Heart left ventricle (tissue), 16 donors: ENCODE data around the gene GPR152. TPM values are rescaled to one million over a fixed set of nuclear protein-coding genes. Genes with fewer than 3 reads are reported as not detected.

ENCODE experiments used
- ATAC-seq, 4 donors: fragments of 200-7000 bp; cut with Tn5 transposase; one replicate each; pipeline ENCODE4 v1.9.1; 2020 to 2022; ENCODE audit warnings: moderate library complexity in 4 of 4, mild to moderate bottlenecking in 3 of 4, moderate number of reproducible peaks in 1 of 4
- DNase-seq, 5 donors: peaks; one replicate each; pipeline ENCODE4 v3.0.0-alpha.2; 2020
- H3K27ac ChIP-seq, 12 donors: fragments of 200-600 bp; sonication (generic) in 4 of 12; one replicate each; pipeline versions ENCODE4 v1.5.0 to v1.8.0; 2016 to 2022; ENCODE audit warnings: mild to moderate bottlenecking in 2 of 12
- H3K27me3 ChIP-seq, 9 donors: fragments of 200-600 bp; sonication (generic) in 2 of 9; one replicate each; pipeline versions ENCODE4 v1.5.1 to v1.8.0; 2016 to 2022; ENCODE audit warnings: mild to moderate bottlenecking in 3 of 9
- H3K36me3 ChIP-seq, 9 donors: fragments of 200-600 bp; sonication (generic) in 2 of 9; one replicate each; pipeline versions ENCODE4 v1.5.0 to v1.8.0; 2018 to 2022; ENCODE audit warnings: mild to moderate bottlenecking in 2 of 9
- H3K4me1 ChIP-seq, 12 donors: fragments of 200-600 bp; sonication (generic) in 4 of 12; one replicate each; pipeline versions ENCODE4 v1.5.0 to v1.8.0; 2016 to 2022; ENCODE audit warnings: mild to moderate bottlenecking in 3 of 12
- H3K4me3 ChIP-seq, 12 donors: fragments of 200-600 bp; sonication (generic) in 4 of 12; one replicate each; pipeline versions ENCODE4 v1.5.0 to v1.8.0; 2017 to 2022; ENCODE audit warnings: mild to moderate bottlenecking in 9 of 12, moderate library complexity in 4 of 12
- H3K9me3 ChIP-seq, 12 donors: fragments of 200-600 bp; sonication (generic) in 4 of 12; one replicate each; pipeline versions ENCODE4 v1.5.0 to v1.8.0; 2016 to 2022; ENCODE audit warnings: mild to moderate bottlenecking in 1 of 12
- POLR2A ChIP-seq, 2 donors: fragments of 450-650 bp; IDR thresholded peaks; one replicate each; pipeline ENCODE4 v1.6.1; 2017; ENCODE audit warnings: antibody characterized with exemption in 2 of 2, mild to moderate bottlenecking in 2 of 2, moderate library complexity in 2 of 2
- WGBS, 4 donors: extraction: QIAGEN DNeasy Blood & Tissue Kit in 2 of 4; methylation state at CpG; one replicate each; pipeline versions ENCODE4 v1.1.5 to v1.1.7; 2013 to 2018; 5-methylcytosine and 5-hydroxymethylcytosine counted together
- intact Hi-C, 10 donors: fragments of 100-400 bp; cut with DNase I; formaldehyde crosslinking; loops; one replicate each; pipeline versions ENCODE4 v1.11.1 to v1.14.2; 2022
- polyA plus RNA-seq, 2 donors: library from polyadenylated mRNA; stranded (reverse); fragments of 200-250 nt; gene quantifications; one replicate each; pipeline ENCODE4 v1.2.3, GENCODE V29; 2013
- total RNA-seq, 9 donors: library from RNA; depleted of rRNA in 2 of 9; stranded (reverse); fragments of >200 nt in 2 of 9; fragmentation: NEBNext Ultra II Directional in 3 of 9; extraction: Animal tissue kit (Norgen Biotek cat#: 25700) in 3 of 9; gene quantifications; one replicate each; pipeline versions ENCODE4 v1.1.0 to v1.2.4, GENCODE V29; 2016 to 2023
- TF ChIP-seq, protein P1 (sequence below), 12 donors: fragments of 200-600 bp; sonication (generic) in 4 of 12; IDR thresholded peaks; one replicate each; pipeline versions ENCODE4 v1.5.0 to v1.8.0; 2018 to 2022; ENCODE audit warnings: antibody characterized with exemption in 12 of 12, mild to moderate bottlenecking in 5 of 12
- donor health status: ischemic (EF 13 %, LVEDD 7.1; RV severe dilation, severe dysfunction).
- donor health status: healthy with polysubstance abuse.
- donor health status: DM: no; HTN: yes; CAD: no.
- donor health status: DM: no; HTN: no; CAD: no.
- donor health status: ischemic (EF 25% LVEDD 6.9; RV normal size, moderate dysfunction).
- donor health status: ischemic (EF 25% LVEDD 5.7; RV mildly dilated, moderate dysfunction).
- donor health status: healthy.
- donor health status: DM: yes; HTN: yes; CAD: no.
- donor health status: ischemic (EF 35%, LVEDD 5.7; RV mildly dilated, moderate dysfunction).
- donor health status: nonischemic (EF 11% LVEDD 7.7; RV severe dilation, severe dysfunction).
- donor health status: DM: yes; HTN: yes; CAD: no.
- donor health status: PGD.
- donor health status: ischemic (EF 29% LVEDD 5.4; RV normal size, mild dysfunction).
- donor health status: nonischemic (EF 23%, LVEDD 6.1; RV moderate dilation, normal function).

GPR152 gene
- total and polyA plus RNA-seq, 11 donors, result not detected

DNA sequence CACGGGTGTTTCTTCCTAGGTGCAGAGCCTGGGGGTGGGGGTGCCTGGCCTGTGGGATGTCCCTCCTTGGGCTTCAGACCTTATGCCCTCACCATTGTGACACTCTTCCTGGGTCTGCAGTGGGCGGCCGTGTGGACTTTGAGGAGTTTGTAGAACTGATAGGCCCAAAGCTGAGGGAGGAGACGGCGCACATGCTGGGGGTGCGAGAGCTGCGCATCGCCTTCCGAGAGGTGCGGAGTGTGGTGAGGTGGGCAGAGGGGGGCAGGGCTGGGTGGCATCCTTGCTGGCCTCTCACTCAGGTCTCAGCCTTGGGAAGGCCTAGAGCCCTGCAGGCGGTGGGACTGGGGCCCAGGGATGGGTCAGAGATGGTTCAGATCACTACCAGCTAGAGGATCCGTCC lies 4.9 kb upstream of the GPR152 start:
- DNase-seq (no peak), ATAC-seq (no peak)
- no peaks in the 10 kb centered on the region for H3K36me3 ChIP-seq
- no peaks in the 10 kb centered on the region for H3K27me3 ChIP-seq
- WGBS, 4 donors, result 91 to 95% (median 93%) methylated on average over 11 to 12 of the region's 12 CpGs
- no peak for TF ChIP-seq POLR2A (IDR thresholded peaks at IDR 0.05)
- TF ChIP-seq, protein P1, sequence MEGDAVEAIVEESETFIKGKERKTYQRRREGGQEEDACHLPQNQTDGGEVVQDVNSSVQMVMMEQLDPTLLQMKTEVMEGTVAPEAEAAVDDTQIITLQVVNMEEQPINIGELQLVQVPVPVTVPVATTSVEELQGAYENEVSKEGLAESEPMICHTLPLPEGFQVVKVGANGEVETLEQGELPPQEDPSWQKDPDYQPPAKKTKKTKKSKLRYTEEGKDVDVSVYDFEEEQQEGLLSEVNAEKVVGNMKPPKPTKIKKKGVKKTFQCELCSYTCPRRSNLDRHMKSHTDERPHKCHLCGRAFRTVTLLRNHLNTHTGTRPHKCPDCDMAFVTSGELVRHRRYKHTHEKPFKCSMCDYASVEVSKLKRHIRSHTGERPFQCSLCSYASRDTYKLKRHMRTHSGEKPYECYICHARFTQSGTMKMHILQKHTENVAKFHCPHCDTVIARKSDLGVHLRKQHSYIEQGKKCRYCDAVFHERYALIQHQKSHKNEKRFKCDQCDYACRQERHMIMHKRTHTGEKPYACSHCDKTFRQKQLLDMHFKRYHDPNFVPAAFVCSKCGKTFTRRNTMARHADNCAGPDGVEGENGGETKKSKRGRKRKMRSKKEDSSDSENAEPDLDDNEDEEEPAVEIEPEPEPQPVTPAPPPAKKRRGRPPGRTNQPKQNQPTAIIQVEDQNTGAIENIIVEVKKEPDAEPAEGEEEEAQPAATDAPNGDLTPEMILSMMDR (IDR thresholded peaks at IDR 0.05), result no peak
- H3K4me3 ChIP-seq, result no peak overlapping the region
- no peaks in the 10 kb centered on the region for H3K9me3 ChIP-seq
- peaks cover 0 to 8% (median 3%) of the 10 kb centered on the region in 12 donors for H3K4me1 ChIP-seq
- no peak overlapping the region for H3K27ac ChIP-seq
- intact Hi-C loops, result no loop called here

- no peak for TF ChIP-seq POLR2A (IDR thresholded peaks at IDR 0.05)
- TF ChIP-seq, protein P1 (IDR thresholded peaks at IDR 0.05), result no peak
- WGBS, 4 donors, result 79 to 87% (median 80%) methylated on average over 7 to 25 of the region's 25 CpGs
- H3K4me3 ChIP-seq, result no peak overlapping the region
- H3K36me3 ChIP-seq, result no peaks in the 10 kb centered on the region
- H3K9me3 ChIP-seq, result no peaks in the 10 kb centered on the region
- peak in 1 of 5 donors; percentile 22 for DNase-seq
- peaks cover 0 to 14% (median 5%) of the 10 kb centered on the region in 12 donors for H3K4me1 ChIP-seq
- no peak overlapping the region for H3K27ac ChIP-seq
- no peak for ATAC-seq
- intact Hi-C loops, result no loop called here
- no peaks in the 10 kb centered on the region for H3K27me3 ChIP-seq
These were observed 3.7 kb upstream of the GPR152 start for GRCh38 chr11:67456068-67456705.

- 90 to 96% (median 94%) methylated on average over 3 of the region's 3 CpGs for WGBS, 4 donors
These were observed 2.5 kb upstream of the GPR152 start, which contains the start of gene CABP4 for GRCh38 chr11:67455054-67455453. CABP4 (plus strand) TSS chr11:67455354; CDS start chr11:67455424, 70 bp downstream.

More at GRCh38 chr11:67455054-67455453, 2.5 kb upstream of the GPR152 start, which contains the start of gene CABP4:
- TF ChIP-seq POLR2A (IDR thresholded peaks at IDR 0.05), result no peak
- TF ChIP-seq, protein P1 (IDR thresholded peaks at IDR 0.05), result no peak
- Histone ChIP-seq H3K27ac (no peak within 1 kb of the TSS), H3K27me3 (no peaks in the 10 kb centered on the region), H3K36me3 (no peaks in the 10 kb centered on the region), H3K9me3 (no peaks in the 10 kb centered on the region), H3K4me3 (no peak within 1 kb of the TSS), H3K4me1 (peaks cover 0 to 21% (median 5%) of the 10 kb centered on the region in 12 donors)
- intact Hi-C loops, result no loop called here
- DNase-seq (no peak), ATAC-seq (no peak)
